SK-N-SH (cell line): Measurements from ENCODE around the gene SLC12A9.

ENCODE experiments used
- CHD2 ChIP-seq: fragments of 150-350 bp; IDR thresholded peaks from 2 replicates; pipeline ENCODE4 v1.6.1; 2018; ENCODE audit warnings: low read length; ENCODE audit not compliant: partially characterized antibody
- CTCF ChIP-seq: fragments of 200-600 bp; sonication (generic); IDR thresholded peaks from 2 replicates; pipeline ENCODE4 v1.6.1; 2017; ENCODE audit warnings: antibody characterized with exemption, mild to moderate bottlenecking, moderate library complexity
- EP300 ChIP-seq, 2 experiments: IDR thresholded peaks; 2 replicates each; pipeline versions ENCODE4 v1.4.0 to v1.6.1; 2012; ENCODE audit warnings: borderline replicate concordance in 1 of 2, low read depth in 1 of 2, low read length in 1 of 2
- EZH2phosphoT487 ChIP-seq: fragments of 200-600 bp; sonication (generic); IDR thresholded peaks from 2 replicates; pipeline ENCODE4 v1.6.1; 2017; ENCODE audit warnings: low read depth, mixed run types, mild to moderate bottlenecking, antibody characterized with exemption, moderate library complexity, borderline replicate concordance
- JUND ChIP-seq: IDR thresholded peaks from 2 replicates; pipeline ENCODE4 v1.4.0; 2012
- MXI1 ChIP-seq: IDR thresholded peaks from 2 replicates; pipeline ENCODE4 v1.6.1; 2012; ENCODE audit warnings: mild to moderate bottlenecking, low read depth, low read length, improper control_type of control experiment
- POLR2AphosphoS5 ChIP-seq: IDR thresholded peaks from 2 replicates; pipeline ENCODE4 v1.6.1; 2012; ENCODE audit warnings: low read depth, low read length
- RAD21 ChIP-seq: IDR thresholded peaks from 2 replicates; pipeline ENCODE4 v1.6.1; 2012; ENCODE audit warnings: mild to moderate bottlenecking, low read length
- REST ChIP-seq: IDR thresholded peaks from 2 replicates; pipeline ENCODE4 v1.6.1; 2012; ENCODE audit warnings: mild to moderate bottlenecking, low read depth, low read length, moderate library complexity
- ZBTB33 ChIP-seq: IDR thresholded peaks from 2 replicates; pipeline ENCODE4 v1.4.0; 2012; ENCODE audit warnings: low read depth, borderline replicate concordance

- TF ChIP-seq ZBTB33, result no peak
- no peak for TF ChIP-seq CTCF
- TF ChIP-seq RAD21, result no peak
- TF ChIP-seq JUND, result no peak
- no peak for TF ChIP-seq EP300 (IDR thresholded peaks at IDR 0.05; ENCODE audit: borderline replicate concordance in 1 of 2, low read depth in 1 of 2, low read length in 1 of 2)
- no peak for TF ChIP-seq CHD2
- TF ChIP-seq REST, result no peak
- TF ChIP-seq EZH2phosphoT487, result no peak
- no peak for TF ChIP-seq POLR2AphosphoS5
- no peak for TF ChIP-seq MXI1
These were observed 1.8 kb downstream of the SLC12A9 start for GRCh38 chr7:100854146-100854895.
